Measurements from ENCODE around the gene ZNRF3. TPM values are rescaled to one million over a fixed set of nuclear protein-coding genes. Genes with fewer than 3 reads are reported as not detected.

ZNRF3 gene
- polyA plus RNA-seq, 1 of the 3 experiments (the other 2 are of a cell fraction): 4.2 TPM

GRCh38 chr22:29011240-29012100 is 128.1 kb downstream of the ZNRF3 start:
- peaks cover 0 to 10% of the 10 kb centered on the region in 2 experiments; a peak in 1 of 4 replicates for H3K4me1 ChIP-seq (ENCODE audit: control insufficient read depth in 1 of 2, insufficient read depth in 2 of 2, low read depth in 1 of 2, low read length in 1 of 2)
- no peak overlapping the region for H3K27ac ChIP-seq (ENCODE audit: low read depth in 2 of 2, low read length in 1 of 2)
- no peak overlapping the region for H3K4me3 ChIP-seq (ENCODE audit: low read depth in 2 of 2, low read length in 1 of 2)
- H3K9ac ChIP-seq: no peak overlapping the region
- H3K27me3 ChIP-seq (ENCODE audit: insufficient read depth): no peaks in the 10 kb centered on the region
- peaks cover 0 to 4% of the 10 kb centered on the region in 2 experiments for H3K36me3 ChIP-seq (replicated peaks in 1 of 2; ENCODE audit: control insufficient read depth in 1 of 2, insufficient read depth in 2 of 2, low read length in 1 of 2)
- WGBS (ENCODE audit: low lambda C conversion rate): 96% methylated on average over 14 of the region's 14 CpGs
- ChIA-PET CTCF (interaction anchor here (0.9 to 2.2 kb wide), 3 partner anchors 142 to 182 kb away, joined by 3 to 6 read pairs (median 6); no protein-coding TSS in a partner anchor), POLR2A (no interaction called here)
- no peaks in the 10 kb centered on the region for H3K9me3 ChIP-seq
- no peaks in the 10 kb centered on the region for H3K9me2 ChIP-seq
- no peaks in the 10 kb centered on the region for H3F3A ChIP-seq (replicated peaks; ENCODE audit: insufficient read depth)
- peaks cover 13% of the 10 kb centered on the region; the same call in 1 of the 2 replicates for H3K79me2 ChIP-seq (ENCODE audit: insufficient read depth)
- TF ChIP-seq FOXJ3 (CRISPR knock-in tag; IDR thresholded peaks at IDR 0.05) (no peak), FOXM1 (IDR thresholded peaks at IDR 0.05; ENCODE audit: low read depth) (no peak), RXRA (IDR thresholded peaks at IDR 0.05; ENCODE audit: borderline replicate concordance, low read depth) (no peak), PBX3 (IDR thresholded peaks at IDR 0.05) (no peak), FOSL2 (IDR thresholded peaks at IDR 0.05; ENCODE audit: borderline replicate concordance, low read depth) (no peak), IRF3 (IDR thresholded peaks at IDR 0.05; ENCODE audit: low read depth, low read length) (no peak), RAD21 (IDR thresholded peaks at IDR 0.05; ENCODE audit: low read length) (no peak), NFIC (IDR thresholded peaks at IDR 0.05; ENCODE audit: borderline replicate concordance) (no peak), TAF1 (IDR thresholded peaks at IDR 0.05; ENCODE audit: borderline replicate concordance, low read depth, low read length) (no peak), MAX (IDR thresholded peaks at IDR 0.05; ENCODE audit: low read depth) (no peak), CHD2 (IDR thresholded peaks at IDR 0.05; ENCODE audit: low read length, partially characterized antibody) (no peak), JUND (IDR thresholded peaks at IDR 0.05) (no peak), MXI1 (IDR thresholded peaks at IDR 0.05; ENCODE audit: low read depth, low read length) (no peak), RCOR1 (IDR thresholded peaks at IDR 0.05; ENCODE audit: low read length) (no peak), GABPA (IDR thresholded peaks at IDR 0.05; ENCODE audit: low read depth) (no peak), EP300 (IDR thresholded peaks at IDR 0.05; ENCODE audit: borderline replicate concordance in 1 of 2, low read depth in 1 of 2, low read length in 1 of 2) (no peak), ZBTB33 (IDR thresholded peaks at IDR 0.05; ENCODE audit: borderline replicate concordance, low read depth) (no peak), SIN3A (IDR thresholded peaks at IDR 0.05; ENCODE audit: borderline replicate concordance, low read depth, low read length) (no peak), TEAD4 (IDR thresholded peaks at IDR 0.05; ENCODE audit: borderline replicate concordance, insufficient read depth) (no peak)
- no peak for DNase-seq
- H4K20me1 ChIP-seq (ENCODE audit: insufficient read depth): 0 out of 2 replicates have a peak, but pooled peaks cover 5% of the 10 kb centered on the region
- no peak overlapping the region for H2AFZ ChIP-seq (ENCODE audit: low read depth)
- H3K4me2 ChIP-seq: no peak overlapping the region

Data from SK-N-SH (cell line).